Fibroblast of pulmonary artery (primary cell): ENCODE data around the gene RFNG.

Experiments
- DNase-seq: peaks from one replicate; pipeline ENCODE4 v3.0.0-alpha.2; 2010; ENCODE audit warnings: low read depth
- H3K4me3 ChIP-seq: replicated peaks from 2 replicates; pipeline ENCODE4 v1.5.1; 2011; ENCODE audit warnings: low read depth, mild to moderate bottlenecking, control low read depth, low read length, moderate library complexity
- CTCF ChIP-seq: IDR thresholded peaks from 2 replicates; pipeline ENCODE4 v1.5.1; 2011; ENCODE audit warnings: mild to moderate bottlenecking, control low read depth, low read length, inconsistent platforms; ENCODE audit errors: missing control alignments

The RFNG gene

GRCh38 chr17:82097184-82097918 is 45.7 kb upstream of the RFNG start:
- H3K4me3 ChIP-seq, result peak overlapping the region; percentile 72
- TF ChIP-seq CTCF, result no peak
- peak; percentile 65 for DNase-seq

- TF ChIP-seq CTCF, result no peak
- H3K4me3 ChIP-seq, result peak overlapping the region; percentile 72
Measured at GRCh38 chr17:82096709-82097183, 45.1 kb upstream of the RFNG start.

GRCh38 chr17:82095777-82096708 is 44.4 kb upstream of the RFNG start:
- peak overlapping the region; percentile 72 for H3K4me3 ChIP-seq
- TF ChIP-seq CTCF, result no peak
- no peak for DNase-seq

More at GRCh38 chr17:82096709-82097183, 45.1 kb upstream of the RFNG start:
- DNase-seq, result no peak

GRCh38 chr17:82094931-82095776 is 43.5 kb upstream of the RFNG start:
- H3K4me3 ChIP-seq, result peak overlapping the region; percentile 72
- TF ChIP-seq CTCF, result no peak
- no peak for DNase-seq

- no peak for TF ChIP-seq CTCF
- DNase-seq, result no peak
- H3K4me3 ChIP-seq, result no peak overlapping the region
Measured at GRCh38 chr17:82092995-82093751, 41.6 kb upstream of the RFNG start.

GRCh38 chr17:82092628-82092994 is 41.0 kb upstream of the RFNG start:
- DNase-seq, result no peak
- no peak for TF ChIP-seq CTCF
- no peak overlapping the region for H3K4me3 ChIP-seq
